Activated gamma-delta T cell (primary cell): ENCODE results near the gene ARHGEF11.

Source experiments
- DNase-seq: peaks from one replicate; lab custom pipeline; 2025; lab: John Stamatoyannopoulos, UW

Gene ARHGEF11

DNA sequence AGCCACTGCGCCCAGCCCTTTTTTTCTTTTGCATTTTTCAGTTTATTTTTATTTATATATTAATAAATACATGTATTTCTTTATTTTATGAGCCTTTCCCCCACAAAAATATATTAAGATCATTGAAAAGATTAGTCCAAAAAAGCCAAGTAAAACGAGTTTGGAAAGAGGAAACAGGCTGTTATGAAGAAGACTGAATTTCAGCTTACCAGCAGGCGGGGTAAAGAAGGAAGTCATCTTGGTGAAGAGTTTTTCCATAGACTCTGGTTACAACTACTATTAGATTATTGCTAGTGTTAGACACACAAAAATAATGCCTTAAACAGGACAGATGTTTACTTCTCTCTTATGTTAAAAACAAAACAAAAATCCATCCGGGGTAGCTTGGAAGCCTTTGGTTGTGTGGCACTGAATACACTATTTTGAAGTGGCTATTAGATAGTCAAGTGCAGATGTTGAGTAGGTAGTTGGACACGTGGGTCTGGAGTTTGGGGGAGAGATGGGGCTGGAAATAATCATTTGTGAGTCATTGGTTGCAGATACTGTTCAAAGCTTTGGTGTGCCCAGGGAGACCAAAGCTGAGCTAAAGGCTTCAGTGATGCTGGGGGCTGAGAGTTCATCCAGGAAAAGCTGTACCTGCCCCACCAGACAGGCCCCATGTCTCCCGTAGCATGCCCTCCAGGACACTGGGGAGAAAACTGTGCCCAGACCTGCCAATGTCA, 133.8 kb downstream of the ARHGEF11 start:
- no peak for DNase-seq

DNA sequence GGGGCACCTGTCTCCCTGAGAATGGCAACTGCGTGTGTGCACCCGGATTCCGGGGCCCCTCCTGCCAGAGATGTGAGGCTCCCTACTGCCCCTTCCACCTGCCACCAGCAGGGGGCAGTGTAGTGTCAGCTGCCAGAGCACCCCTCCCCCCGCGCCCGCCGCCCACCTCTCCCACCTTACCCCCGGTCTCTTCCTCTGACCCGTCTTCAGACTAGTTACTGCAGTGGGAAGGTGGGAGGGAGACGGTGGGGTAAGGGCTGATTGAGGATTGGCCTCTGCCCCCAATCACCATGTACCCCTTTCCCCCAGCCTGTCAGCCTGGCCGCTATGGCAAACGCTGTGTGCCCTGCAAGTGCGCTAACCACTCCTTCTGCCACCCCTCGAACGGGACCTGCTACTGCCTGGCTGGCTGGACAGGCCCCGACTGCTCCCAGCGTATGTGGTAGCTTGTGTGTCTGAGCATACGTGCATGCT, 135.2 kb downstream of the ARHGEF11 start:
- no peak for DNase-seq

DNA sequence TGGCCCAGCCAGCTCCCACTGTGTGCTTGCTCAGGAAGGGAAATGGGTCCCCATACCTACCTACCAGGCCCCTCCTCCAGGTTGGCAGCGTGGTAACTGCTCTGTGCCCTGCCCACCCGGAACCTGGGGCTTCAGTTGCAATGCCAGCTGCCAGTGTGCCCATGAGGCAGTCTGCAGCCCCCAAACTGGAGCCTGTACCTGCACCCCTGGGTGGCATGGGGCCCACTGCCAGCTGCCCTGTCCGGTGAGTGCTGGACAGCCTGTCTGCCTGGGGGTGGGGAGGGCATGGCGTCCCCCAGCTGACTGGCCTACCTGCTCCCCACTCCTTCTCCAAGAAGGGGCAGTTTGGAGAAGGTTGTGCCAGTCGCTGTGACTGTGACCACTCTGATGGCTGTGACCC, 135.9 kb downstream of the ARHGEF11 start:
- DNase-seq = no peak

DNA sequence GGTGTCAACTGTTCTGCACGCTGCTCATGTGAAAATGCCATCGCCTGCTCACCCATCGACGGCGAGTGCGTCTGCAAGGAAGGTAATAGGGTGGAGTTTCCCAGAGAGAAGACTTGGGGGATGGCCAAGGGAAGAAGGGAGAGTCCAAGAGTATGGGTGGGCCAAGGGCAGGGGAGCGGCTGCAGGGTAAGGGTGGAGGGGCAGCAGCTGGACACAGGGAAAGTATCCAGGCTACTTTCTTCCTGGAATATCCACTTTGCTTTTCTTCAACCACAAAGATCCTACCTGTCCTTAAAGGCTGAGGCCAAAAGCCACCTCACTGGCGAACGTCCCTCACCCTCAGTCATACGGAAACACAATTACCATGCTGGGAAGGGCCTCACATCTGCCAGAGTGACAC, 136.6 kb downstream of the ARHGEF11 start:
- no peak for DNase-seq

DNA sequence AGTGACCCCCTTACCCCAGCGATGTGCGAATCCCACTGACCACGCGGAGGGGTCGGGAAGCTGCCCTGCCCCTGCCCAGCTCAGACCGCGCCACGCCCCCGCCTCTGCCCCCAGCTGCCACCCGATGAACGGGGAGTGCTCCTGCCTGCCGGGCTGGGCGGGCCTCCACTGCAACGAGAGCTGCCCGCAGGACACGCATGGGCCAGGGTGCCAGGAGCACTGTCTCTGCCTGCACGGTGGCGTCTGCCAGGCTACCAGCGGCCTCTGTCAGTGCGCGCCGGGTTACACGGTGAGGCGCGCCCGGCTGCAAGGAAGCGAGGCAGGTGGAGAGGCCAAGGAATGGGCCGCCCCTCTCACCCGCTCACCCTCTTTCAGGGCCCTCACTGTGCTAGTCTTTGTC, 137.0 kb downstream of the ARHGEF11 start:
- DNase-seq = no peak

DNA sequence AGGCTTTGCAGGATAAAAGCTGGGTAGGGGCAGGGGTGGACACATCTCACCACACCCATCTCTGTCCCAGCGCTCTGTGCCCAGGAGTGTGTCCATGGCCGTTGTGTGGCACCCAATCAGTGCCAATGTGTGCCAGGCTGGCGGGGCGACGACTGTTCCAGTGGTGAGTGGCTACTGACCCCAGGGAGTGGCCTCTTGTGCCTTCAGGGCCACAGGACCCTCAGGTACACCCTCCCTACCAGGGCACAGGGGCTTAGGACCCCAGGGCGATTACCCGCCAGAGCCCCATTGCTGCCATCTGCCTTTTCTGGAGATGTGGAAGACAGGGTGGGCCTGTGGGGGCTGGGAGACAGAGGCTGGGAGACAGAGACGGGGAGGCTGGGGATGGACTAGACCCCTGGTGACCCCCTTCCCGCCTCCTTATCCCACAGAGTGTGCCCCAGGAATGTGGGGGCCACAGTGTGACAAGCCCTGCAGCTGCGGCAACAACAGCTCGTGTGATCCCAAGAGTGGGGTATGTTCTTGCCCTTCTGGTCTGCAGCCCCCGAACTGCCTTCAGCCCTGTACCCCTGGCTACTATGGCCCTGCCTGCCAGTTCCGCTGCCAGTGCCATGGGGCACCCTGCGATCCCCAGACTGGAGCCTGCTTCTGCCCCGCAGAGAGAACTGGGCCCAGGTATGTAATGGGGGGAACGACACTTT, 139.2 kb downstream of the ARHGEF11 start:
- DNase-seq = no peak

DNA sequence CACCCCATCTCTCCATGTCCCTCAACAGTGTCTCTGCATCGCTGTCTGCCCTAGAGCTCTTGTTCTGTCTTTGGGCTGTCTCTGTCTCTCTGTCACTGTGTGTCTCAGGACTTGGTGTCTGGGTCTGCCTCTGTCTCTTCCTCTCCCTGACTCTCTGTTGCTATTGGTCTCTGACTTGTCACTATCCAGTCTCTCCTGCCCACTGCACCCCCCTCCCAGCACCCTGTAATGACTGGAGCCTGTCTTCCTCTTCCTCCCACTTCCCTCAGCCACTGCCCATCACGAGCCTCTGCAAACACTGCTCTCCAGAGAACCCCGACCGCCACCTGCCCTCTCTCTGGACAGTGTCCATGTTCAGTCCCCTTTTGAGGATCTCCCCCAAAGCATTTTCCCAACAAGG, 139.9 kb downstream of the ARHGEF11 start:
- no peak for DNase-seq

DNA sequence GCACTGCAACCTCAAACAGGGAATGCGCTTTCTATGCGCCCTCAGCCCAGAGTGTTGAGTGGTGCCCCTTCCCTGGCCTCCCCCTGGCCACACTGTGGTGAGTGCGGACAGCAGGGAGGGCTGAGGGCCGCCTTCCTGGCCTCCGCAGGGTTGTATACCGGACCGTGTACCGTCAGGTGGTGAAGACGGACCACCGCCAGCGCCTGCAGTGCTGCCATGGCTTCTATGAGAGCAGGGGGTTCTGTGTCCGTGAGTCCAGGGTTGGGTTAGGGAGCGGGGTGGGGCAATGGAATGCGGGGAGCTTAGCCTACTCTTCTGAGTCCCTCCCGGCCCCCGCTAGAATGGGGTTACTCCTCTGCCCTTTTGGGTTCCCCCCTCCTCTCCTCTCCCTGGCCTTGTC, 140.4 kb downstream of the ARHGEF11 start:
- DNase-seq = no peak

DNA sequence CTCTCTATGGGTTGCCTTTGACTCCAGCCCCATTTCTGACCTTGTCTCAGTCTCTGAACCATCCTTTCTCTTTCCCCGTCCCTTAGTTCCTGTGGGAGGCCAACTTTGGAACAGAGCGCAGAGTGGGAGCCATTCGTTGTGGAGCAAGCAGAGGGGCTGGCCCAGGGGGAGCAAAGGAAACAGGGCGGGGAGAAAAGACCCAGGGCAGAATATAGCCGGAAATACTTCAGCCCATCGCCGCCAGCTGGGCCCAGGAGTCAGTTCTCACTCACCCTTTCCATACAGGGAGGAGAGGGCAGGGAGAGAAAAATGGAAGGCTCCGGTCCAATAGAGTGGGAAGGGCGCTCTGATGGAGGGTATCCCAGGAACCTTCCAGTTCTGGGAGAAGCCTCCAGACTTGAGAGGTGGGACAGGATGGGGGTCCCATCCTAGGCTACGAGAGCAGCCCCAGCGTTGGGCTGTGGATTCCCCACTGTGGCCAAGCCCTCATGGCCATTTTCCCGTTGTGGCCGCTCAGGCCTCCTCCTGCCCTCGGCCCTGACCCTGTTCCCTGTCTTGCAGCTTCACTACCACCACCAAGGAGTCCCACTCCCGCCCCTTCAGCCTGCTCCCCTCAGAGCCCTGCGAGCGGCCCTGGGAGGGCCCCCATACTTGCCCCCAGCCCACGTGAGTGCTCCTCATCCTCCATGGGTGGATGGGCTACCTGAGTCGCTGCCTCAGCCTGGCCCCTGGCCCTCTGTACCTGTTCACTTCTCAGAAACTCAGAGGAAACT, 141.2 kb downstream of the ARHGEF11 start:
- DNase-seq = no peak

DNA sequence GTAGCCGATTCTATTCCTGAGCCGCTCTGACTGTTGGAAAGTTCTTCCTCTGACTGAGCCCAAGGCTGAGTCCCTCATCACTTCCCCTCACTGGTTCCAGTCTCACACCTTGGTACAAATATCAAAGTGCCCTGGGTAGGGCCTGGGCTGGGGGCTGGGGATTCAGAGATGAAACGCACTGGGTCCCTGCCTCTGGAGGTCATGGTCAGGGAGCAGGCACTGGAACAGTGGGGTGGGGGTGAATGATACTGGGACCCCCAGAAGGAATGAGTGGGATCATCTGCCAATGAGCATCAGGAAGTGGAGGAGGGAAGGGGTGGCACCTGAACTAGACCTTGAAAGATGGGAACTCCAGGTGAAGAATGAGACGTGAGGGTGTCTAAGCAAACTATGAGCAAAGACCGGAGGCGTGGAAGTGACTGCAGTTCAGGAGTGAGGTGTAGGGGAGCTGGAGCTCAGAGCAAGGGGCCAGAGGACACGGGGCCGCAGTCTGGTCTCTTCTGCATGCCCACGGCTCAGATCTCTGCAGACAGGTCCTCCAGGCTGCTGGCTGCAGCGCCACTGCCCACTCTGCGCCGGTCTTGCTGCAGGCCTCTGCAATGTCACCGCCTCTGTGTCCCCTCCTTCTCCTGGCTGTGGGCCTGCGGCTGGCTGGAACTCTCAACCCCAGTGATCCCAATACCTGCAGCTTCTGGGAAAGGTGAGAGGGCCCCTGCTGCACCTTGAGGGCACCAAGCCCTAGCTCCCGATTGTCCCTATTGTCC, 142.0 kb downstream of the ARHGEF11 start:
- no peak for DNase-seq

DNA sequence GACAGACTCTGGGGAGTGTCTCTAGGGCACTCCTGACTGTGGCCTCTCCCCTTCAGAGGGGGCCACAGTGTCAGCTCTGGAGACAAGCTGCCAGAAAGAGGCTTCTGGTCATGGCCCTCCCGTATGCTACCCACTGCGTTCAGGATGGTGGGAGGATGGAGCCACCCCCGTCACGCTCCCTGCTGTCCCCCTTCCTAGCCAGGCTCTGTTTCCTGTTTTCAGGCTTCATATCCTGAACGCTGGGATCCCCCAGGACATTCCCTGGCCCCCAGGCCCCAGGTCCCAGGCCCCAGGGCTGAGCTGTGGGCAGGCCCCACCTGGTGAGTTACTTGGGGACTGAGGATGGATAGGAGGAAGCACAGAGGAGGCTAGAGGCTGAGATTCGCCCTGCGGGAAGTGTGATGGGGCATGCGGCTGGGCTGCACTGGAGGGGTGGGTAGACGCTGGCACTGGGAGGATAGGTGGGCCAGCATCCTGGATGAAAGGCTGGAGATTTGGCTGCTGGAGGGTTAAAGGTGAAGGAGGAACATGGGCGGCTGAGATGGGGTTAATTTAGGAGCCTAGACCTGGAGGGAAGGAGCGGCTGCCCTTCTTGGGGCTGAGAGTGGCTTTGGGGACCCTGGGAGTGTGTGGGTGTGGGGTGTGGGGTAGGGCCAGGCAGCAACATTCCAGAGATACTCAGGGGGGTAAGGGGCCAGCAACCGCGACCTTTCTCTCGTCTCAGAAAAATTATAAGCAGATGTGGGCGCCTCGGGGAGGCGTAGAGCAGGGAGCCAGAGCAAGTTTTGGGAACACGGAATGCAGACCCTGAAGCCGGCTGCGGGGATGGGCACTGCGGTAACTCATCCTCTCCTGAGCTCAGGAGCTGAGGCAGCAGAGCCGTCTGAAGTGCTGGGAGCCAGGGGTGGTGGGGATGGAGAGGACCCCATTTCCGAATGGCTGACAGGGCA, 143.3 kb downstream of the ARHGEF11 start:
- DNase-seq = no peak

DNA sequence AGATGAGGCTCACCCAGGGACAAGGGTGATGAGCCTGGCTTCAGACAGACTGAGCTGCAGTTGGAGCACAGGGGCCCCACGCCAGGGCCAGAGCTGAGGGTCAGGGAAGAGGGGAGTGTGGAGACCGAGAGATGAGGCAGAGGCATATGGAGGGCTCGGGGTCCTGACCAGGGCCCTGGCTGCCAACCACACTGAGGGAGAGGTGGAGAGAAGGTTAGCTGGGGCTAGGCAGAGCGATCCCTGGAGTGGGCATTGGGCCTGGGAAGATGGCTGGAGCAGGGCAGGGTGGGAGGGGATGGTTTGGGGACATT, 144.0 kb downstream of the ARHGEF11 start:
- no peak for DNase-seq

DNA sequence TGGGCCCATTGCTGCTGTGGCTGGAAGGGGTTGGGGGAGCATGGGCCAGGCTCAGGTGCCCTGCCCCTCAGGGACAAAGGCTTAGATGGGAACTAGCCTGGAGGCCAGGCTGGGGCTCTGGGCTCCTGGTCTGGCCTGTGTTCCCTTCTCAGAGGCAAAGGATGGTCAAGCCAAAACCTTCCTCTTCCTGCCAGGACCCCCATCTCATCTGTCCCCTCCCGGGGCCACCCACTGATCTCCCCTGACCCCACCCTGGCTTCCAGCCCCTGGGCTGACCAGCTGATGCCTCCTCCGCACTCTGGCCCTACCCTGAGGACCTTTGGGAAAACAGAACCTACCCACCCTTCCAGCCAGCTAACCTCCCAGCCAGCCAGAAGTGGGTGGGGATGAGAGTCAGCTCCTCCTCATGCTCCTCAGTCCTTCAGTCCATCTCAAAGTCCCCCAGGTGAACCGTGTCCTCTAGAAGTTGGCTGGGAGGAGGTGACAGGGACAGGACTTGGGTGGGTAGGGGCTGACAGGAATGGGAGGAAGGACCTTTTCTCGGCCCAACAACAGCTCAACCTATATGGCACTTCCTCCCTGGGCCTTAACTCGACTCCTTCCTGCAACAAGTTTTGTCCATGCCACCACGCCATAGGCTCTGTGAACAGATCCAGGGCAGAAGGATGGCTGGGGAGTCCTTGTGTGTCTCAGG, 144.5 kb downstream of the ARHGEF11 start:
- DNase-seq = no peak

DNA sequence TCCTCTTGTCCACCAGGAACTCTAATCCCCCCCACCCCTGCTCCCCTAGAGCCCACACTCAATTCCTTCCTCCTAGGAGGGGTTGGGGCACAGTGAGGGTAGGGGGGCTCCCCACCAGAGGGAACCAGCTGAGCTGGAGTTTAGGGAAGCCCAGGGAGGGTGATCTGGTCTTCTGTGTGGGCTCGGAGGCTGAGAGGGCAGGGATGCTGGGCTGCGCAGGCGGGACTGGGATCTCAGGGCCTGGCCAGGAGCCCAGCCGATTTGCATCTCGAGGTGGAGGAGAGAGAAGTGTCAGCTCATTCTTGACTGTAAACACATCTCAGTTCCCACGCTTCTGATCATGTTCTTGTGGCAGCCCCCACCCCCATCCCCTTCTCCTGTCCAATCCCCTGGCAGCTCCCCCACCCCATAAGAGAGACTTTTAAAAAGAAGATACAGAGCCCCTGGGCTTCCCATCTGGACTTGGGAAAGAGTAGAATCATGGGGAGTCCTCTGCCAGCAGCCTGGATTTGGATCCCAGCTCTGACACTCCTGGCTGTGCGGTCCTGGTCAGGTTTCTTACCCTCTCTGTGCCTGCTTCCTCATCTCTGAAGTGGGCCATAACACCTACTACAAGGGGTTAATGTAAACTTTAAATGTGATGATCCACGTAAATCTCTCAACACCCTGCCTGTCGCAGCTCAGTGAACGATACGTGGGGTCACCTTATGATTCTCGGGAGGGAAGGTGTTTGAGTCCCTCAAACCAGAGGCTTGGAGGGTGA, 145.4 kb downstream of the ARHGEF11 start:
- no peak for DNase-seq

DNA sequence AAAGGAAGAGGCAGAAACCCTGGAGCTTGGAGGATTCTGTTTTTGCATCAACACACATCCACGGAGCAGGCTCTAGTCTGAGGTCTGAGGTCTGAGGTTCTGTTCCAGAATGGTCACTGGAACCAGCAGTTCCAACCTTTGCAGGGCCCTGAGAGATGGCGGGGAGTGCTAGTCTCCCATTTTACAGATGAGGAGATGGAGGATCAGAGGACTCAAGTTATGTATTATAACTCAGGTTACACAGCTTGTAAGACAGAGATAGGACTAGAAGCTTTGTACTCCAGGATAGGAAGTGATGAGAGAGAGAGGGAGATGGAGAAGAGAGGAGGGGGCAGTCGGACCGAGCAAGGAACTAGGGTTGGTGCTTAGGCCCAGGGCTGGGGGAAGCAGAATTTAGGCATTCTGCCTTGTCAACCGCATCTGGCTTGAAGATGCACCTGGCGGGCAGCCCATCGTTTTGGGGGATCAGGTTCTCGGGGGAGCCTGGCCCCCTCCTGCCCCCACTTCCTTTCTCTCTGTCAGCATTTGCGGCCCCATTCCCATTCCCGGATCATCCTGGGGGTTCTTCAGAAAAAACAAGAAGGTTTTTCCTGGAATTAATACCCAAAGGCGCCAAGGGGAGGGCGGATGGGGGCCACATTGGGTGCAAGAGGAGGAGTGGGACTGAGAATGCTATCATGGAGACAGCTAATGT, 146.4 kb downstream of the ARHGEF11 start:
- no peak for DNase-seq

DNA sequence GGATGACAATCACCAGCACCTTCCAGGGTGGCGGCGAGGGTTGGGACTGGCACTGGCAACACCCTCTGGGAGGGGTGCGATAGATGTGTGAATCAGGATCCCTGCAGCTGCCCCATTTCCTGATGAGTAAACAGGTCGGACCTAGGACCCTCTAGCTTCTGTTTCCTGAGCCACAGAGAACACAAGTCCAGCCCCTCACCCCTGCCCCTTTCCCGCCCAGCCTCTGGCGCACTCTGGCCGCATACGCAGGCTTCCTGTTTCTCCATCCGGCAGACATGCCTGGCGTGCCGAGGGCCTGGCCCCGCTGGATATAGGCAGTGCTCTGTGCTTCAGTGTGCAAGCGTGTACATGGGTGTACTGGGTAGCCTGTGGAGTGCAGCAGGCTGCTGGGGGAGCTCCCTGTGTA, 147.4 kb downstream of the ARHGEF11 start:
- DNase-seq = no peak

DNA sequence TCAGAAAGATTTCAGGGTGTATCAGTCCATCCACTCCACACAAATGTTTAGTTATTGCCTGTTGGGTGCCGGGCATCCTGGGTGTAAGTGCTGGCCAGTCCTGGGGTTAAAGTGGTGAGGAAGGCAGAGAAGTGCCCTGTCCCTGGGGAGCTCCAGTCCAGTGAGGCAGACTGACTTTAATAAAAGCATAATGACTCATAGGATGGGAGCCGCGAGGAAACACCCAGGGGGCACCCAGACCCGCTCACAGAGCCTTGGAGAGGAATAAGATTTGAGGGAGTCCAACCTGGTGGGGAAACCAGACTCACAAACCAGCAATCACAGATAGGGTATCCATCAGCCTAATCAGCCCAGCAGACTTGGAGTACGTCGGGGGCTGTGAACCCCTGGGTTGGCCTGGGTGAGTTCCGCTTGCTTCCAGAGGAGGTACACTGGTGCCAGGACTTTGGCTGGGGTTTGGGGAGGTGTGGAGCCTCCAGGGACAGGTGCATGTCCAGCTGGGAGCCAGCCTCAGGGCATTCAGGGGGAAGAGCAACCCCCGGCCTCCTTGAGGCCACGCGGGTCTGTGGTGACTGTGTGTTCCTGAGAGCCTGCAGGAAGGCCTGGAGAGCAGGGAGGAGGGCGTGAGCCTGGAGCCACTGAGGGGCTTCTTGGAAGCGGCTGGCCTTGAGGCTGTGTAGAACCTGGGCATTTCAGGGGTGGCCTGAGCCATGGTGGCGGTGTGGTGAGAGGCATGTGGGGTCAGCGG, 148.3 kb downstream of the ARHGEF11 start:
- no peak for DNase-seq

DNA sequence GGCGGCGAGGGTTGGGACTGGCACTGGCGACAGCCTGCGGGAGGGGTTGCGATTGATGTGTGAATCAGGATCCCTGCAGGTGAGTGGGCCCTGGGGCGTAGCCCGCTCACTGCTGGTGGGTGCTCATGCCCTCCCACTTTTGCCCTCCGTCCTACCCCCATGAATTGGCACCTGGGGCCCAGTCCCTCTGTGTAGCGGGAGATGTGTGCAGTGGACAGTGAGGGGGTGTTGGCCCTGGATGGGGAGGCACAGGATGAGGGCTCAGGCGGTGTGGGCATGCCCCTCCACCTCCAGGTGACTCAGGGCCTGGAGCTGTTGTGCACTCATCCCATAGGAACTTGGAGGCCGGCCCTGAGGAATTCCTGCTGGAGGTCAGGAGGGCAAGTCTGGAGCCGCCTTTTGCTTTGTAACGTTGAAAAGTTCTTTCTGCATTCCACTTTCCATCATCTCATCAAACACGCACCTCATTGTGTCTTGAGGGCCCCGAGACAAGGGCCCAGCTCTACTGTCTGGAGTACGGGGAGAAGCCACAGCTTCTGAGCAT, 149.0 kb downstream of the ARHGEF11 start:
- DNase-seq = no peak
